ENCODE measurements around the gene TATDN2.
"Not testable (repeated sequence)": the region's sequence is repeated elsewhere in the genome, so short reads cannot be mapped to it uniquely, and the experiment has no call there.

The TATDN2 gene

DNA sequence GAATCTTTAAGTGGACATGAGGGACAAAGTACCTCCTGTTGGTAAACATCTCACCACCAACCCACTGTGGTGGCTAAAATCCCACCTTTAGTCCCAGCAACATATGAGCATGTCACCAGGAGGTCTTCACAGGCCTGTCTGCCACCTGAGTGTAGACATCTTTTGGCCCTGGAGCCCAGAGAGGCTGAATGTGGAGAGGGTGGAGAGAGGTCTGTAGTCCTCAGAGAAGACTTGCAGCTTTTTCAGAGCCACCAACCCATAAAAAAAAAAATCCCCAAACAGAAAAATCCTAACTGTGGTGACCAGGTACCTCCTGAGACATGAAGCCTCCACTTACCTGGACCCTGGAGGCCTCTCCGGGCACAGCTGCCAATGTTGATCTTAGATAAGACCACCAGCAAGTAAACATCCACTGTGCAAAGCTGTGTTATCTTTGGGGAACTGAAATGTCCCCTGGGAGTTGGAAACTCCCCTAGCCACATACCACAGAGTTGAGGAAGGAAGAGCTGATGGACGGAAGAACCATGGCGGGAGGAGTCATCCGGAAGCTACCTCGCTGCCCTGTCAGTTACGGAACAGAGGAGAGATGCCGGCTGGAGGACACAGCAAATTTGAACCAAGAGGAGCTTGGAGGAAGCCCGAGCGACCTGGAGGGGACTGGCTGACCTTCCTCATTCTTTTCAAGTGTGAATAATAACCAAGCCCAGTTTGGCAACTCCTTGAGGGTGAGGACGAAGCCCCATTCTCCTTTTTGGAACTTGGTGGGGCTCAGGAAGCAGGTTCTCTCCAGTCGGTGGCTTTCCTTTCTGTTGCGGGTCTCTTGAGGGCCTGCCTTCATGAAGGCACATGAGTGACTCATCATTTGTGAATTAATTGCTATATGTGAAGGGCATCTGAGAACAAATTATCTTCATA lies 44.5 kb downstream of the TATDN2 start, which contains the start of gene GHRL:
Gene GHRL, minus strand, starts transcription at position 443 of the 915 bp plus-strand sequence. CDS start 2,767 bp downstream, outside the sequence.
- DNase-seq: no peak

DNA sequence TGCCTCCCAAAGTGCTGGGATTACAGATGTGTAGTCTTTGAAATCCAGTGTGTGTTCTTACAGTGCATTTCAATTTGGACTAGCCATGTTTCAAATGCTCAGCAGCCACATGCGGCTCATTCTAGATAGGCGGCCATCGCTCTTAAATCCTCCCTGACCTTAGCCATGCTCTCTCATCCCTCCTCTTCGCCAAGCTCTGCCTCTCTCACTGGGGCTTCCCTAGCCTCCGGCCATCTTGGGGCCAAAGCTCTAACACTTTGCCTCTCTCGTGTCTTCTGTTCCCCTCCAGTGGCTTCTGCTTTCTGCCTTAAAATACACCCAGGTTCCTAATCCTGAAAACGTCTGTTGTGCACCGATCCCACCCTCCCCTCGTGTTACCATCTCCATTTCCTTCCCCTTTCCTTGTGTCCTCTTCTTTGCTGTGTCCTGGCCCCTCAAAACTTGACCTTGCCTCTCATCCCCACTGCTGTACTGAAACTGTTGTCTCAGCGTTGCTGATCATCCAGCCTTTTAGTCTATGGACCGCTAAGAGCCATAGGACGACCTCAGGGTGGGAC lies 45.8 kb downstream of the TATDN2 start:
- DNase-seq: no peak

DNA sequence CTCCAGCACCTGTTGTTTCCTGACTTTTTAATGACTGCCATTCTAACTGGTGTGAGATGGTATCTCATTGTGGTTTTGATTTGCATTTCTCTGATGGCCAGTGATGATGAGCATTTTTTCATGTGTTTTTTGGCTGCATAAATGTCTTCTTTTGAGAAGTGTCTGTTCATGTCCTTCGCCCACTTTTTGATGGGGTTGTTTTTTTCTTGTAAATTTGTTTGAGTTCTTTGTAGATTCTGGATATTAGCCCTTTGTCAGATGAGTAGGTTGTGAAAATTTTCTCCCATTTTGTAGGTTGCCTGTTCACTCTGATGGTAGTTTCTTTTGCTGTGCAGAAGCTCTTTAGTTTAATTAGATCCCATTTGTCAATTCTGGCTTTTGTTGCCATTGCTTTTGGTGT lies 49.8 kb downstream of the TATDN2 start:
- not testable (repeated sequence) for DNase-seq

DNA sequence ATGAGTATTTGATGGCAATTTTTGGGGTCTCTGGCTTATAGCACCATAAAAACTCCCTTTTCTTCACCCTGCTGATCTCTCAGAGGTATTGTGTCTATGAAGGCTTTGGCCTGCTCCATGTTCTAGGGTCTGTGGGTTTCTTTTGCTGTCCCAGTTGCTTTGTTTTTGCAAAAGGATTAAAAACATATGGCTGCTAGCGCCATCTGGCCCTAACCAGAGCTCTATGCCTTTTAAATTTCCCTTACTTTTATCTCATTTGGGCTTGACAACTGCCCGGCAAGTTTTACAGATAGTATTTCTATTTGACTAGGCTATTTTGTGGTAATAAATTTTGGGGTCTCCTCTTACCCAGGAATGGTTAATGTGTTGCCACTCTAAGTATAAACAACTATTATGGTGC lies 50.9 kb downstream of the TATDN2 start:
- no peak for DNase-seq

DNA sequence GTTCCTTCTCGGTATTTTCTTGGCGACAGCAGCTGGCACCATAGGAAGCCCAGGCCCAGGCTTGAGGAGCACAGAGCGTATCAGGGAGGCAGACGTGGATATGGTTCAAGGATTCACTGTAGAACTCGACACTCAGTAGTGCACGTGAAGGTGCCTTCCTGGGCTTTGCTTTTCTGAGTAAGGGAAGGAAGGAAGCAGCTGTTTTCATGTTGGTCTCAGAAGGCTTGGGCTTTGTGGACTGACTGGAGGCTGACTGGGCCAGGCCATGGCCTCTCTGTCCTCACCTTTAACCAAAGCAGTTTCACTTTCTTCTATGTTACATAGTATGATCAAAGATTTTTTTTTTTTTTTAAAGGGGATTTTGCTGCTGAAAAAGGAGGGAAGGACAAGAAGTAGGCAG lies 51.4 kb downstream of the TATDN2 start:
- DNase-seq: no peak

DNA sequence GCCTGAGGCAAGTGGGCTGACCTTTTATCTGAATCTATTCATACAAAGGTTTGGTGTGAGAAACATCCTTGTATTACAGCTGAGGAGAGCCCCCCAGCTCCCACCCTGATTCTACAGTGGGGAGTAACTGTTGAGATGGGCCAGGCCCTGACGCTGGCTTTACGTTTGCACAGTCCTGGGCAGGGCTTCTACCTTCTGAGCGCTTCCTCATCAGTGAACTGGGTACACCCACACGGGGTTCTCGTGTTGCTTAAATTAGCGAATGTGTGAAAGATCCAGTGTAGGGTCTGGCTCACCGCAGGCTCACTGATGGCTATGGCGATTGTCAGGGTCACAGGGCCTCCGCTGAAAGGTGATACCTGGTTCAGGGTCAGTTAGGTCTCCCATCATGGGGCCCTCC lies 51.8 kb downstream of the TATDN2 start:
- no peak for DNase-seq

DNA sequence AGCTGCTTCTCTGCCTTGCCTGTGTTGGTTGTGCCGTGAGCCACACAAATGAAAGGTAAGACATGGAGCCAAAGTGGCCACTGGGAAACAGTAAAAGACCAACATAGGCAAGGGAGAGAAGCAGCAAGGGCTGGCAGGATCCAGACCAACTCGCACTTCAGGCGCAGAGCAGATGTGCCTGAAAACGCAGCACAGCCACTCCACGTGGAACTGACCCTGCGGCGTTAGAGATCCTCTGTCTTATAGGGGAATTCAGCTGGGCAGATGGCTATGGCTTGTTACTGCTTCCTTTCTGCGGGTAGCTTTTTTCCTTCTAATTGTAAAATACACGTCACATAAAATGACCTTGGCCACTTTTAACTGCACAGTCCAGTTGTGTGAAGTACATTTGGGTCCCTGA lies 54.8 kb downstream of the TATDN2 start:
- DNase-seq: no peak

DNA sequence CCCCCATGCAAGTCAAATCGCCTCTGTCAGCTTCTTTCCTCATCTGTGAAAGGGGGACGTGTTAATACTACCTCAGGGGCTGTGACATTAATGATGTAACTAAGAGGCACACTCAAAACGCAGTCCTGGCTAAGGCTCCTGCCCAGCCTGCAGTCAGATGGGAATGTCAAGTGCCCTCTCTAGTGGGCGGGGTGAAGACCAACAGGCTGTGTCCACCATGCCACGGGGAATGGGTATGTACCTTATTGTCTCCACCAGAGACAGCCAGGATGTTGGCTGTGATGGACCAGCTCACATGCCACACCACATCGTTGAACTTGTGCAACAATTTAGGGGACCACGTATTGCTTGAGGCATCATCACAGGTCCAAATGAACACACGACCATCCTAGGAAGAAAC lies 55.5 kb downstream of the TATDN2 start:
- no peak for DNase-seq

DNA sequence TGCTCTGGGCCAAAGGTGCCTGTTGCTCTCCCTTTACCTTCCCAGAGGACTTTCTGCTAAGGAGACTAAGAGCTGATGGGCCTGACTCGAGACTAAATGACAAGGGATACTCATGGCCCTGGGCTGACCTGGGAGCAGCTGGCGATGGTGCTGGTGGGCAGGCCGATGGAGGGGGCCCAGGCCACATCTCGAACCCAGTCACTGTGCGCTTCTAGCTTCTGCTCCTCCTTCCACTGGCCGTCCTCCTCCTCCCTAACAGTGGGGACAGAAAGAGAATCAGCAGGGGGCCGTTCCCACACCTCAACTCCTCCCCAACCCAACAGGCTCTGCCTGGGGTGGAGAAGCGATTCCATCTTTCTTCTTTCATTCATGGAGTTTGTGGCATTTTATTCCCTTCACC lies 56.6 kb downstream of the TATDN2 start:
- DNase-seq: no peak

DNA sequence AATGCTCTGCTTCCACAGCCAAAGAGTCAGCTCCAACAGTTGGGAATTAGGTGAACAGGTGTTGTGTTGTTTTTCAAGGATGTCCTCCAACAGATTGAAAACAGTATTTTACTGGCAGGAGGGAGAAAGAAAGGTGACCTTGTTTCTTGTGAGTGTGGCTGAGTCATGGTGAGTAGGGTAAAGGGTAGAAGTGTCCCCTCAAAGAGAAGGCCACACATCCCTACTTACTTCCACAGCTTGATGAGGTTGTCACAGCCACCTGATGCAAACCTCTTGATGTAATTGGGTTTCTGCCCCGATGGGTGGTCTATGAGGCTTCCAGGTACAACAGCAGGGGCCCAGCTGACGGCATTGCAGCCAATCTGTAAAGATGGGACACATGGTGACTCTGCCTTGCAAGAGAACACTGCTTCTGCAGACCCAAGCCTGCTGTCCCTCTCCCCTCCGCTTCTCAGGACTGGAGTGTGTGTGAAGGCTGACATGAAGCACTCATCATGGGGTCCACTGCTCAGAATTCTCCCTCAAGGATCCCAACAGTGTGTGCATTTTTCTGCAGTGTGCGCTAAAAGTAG lies 57.2 kb downstream of the TATDN2 start:
- no peak for DNase-seq

DNA sequence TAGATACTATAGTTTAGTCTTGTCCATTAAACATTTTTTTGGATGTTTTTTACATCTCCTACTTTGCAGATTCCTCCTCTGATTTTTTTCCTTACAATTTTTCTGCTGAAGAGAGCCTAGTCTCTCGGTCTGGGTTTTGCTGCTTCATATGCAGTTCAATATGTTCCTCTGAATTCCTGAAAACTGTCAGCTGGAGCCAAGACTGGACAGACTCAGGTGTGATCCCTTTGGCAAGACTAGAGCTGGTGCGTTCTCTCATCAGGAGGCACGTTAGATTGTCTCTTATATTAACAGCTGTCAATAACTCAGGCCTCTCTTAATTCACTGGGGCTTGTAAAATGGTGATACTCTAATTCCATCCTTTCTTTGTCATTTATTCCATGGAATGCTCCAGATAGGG lies 57.9 kb downstream of the TATDN2 start:
- DNase-seq: no peak

DNA sequence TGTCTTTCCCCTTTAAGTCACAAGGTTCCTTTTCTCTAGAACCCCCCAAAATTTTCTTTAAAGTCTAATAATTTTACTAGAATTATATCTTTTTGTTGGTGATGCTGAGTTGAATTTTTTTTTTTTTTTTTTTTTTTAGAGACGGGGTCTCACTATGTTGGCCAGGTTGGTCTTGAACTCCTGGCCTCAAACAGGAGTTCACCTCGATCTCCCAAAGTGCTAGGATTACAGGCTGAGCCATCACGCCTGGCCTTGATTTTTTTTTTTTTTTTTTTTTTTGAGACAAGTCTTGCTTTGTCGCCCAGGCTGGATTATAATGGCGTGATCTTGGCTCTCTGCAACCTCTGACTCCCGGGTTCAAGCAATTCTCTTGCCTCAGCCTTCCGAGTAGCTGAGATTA lies 60.4 kb downstream of the TATDN2 start:
- no peak for DNase-seq

DNA sequence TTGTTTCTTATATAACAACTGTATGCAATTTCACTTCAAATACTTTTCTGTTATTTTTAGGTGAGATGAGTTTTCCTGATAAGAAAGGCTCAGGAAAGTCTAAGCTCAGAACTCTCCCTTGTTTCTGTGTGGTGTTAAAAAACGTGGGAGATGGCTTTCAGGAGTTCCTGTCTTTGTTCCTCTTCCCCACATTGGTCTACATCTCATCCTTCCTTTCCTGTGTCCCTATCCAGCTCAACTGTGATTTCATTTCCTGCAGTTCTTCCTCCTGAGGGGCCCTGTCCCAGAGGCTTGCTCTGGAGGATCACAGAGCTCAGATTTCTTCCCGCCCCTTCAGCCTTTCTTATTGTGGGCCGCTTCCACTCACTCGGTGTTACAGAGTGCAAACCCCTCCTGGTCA lies 61.5 kb downstream of the TATDN2 start:
- no peak for DNase-seq

DNA sequence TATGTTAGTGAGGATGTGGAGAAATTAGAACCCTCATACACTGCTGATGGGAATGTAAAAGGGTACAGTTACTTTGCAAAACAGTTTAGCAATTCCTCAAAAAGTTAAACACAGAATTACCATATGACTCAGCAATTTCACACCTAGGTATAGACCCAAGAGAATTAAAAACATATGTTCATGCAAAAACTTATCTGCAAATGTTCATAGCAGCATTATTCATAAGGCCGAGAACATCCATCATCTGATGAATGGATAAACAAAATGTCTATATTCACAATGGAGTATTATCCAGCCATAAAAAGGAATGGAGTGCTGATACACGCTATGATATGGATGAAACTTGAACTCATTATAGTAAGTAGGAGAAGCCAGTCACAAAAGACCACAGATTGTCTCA lies 62.3 kb downstream of the TATDN2 start:
- DNase-seq: no peak

DNA sequence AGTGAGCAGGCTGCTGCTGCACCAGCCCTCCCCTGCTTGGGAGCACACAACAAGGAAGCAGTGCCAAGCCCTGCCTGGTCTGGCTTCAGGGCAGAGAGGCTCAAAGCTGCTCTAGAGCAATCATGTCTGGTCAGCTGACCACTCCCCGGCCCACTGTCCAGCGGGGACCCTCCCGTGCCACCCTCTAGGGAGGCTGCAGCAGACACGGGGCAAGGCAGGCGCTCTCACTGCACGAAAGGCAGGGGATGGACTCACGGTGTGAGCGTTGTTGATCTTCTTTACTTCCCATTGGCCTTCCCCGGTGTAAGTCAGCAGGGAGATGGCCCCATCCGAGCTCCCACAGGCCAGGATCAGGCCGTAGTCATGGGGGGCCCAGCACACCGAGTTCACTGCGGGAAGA lies 63.5 kb downstream of the TATDN2 start:
- DNase-seq: no peak

DNA sequence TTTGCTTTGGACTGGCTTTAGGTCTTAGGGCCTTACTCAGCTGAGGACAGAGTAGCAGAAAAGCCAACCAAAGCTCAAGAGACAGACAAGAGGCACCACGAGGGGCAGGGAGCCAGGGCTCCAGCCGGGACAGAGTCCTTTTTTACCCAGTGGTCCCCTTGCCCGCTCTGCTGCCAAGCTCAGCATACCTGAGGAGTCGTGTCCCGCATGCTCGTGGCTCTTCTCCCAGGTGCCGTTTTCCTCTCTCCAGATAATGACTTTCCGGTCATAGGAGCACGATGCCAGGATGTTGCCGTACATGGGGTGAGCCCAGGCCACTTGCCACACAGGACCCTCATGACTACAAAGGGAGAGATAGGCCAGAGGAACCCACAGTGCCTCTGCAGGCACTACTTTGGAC lies 64.1 kb downstream of the TATDN2 start:
- DNase-seq: no peak

DNA sequence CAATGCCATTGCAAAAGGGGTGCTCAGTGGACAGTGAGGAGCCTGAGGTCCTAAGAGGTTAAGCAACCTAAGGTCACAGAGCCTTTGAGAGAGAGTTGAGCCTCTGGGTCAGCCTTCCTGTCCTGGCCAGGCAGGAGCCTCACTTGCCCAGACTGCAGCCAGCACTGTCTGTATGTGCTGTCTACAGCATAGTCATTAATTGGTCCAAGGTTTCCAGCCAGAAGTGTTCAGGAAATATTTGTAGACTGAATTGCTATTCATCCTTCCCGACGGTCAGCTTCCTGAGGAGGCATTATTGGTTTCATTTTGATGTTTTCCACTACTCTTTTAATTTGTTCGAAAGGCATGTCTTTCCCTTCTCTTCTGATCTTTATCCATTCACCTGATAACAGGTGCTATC lies 64.6 kb downstream of the TATDN2 start:
- no peak for DNase-seq

DNA sequence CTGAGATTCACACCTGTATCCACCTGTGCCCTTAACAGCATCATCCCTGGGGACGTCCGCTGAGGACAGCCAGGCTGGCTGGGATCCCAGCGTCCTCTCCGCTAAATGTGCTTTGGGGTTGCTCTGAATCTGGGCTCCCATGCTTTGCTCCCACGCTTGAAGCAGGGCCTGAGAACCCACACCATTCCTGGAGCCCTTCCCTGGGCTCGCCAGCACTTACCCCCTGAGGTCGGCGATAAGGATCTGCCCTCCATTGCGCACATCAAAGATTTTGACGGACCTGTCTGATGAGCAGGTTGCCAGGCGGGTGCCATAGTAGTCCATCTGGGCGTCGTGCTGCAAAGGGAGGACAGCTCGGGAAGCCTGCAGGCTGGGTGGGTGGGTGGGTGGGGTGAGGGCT lies 66.8 kb downstream of the TATDN2 start:
- no peak for DNase-seq

DNA sequence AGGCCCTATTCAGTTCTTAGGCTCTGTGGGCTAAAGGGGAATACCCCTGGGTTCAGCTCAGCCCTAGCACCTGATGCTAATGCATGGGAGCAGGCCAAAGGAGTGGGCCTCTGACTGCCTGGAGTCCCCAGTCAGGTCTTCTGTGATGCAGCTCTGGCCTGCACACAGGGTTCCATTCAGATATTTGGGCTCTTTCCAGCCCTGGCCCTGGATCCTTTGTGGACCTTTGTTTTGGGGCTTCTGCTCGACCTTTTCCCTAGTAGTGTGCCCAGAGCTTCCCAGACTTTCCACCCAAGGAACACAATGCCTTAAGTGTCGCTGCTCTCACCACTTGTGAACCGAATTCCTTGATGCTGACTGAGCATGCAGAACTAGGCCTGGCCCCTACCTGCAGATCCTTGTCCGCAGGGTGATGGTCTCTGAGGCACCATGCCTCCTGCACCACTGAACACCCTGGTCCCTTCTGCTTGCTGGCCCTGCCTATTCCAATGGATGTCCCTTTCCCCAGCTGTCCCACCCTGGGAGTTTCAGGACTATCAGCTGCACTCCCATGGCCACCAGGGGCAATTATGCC lies 67.6 kb downstream of the TATDN2 start:
- no peak for DNase-seq

DNA sequence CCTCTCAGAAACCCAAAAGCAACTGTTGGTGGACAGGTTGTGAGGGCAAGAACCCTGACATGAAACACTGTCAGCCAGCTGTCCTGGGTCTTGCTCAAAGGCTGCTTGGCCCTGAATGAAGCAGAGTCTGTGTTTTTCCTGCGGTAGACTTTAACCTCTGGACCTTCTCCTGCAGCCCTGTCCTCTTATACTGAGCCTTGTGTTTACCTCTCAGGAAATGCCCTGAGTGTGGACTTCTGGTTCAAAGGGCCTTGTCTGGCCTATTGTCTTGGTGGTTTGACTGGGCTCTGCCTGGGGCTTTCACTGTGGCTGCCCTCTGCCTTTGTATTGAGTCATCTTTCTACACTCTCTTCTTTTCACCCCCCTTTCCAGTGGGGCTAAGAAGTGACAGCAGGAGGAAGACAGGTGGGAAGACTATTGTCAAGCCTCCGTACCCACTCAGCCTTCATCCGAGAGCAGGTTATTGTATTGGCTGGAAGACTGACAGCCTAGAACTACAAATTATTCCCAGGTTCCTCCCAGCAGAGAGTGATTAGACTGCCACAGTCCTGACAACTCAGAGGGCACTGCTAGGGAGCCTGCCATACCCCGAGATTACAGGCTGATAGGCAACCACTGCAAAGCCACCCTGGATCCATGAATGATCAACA lies 69.2 kb downstream of the TATDN2 start:
- no peak for DNase-seq

DNA sequence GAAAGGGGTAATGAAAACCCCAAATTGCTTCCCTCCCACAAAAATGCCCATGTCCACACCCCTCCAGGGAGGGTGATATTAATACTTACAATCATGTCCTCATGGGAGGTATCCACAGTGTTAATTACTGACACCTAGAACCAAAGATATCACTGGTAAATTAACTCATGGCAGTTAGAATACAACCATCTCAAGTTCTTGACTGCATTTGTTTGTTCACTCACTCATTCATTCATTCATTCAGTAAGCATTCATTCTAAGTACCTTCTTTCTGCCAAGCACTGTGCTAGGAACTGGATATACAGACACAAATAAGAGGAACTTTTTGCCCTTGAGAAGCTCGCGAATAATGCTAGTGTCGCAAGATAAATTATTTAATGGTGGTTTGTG lies 69.7 kb downstream of the TATDN2 start:
- DNase-seq: no peak

DNA sequence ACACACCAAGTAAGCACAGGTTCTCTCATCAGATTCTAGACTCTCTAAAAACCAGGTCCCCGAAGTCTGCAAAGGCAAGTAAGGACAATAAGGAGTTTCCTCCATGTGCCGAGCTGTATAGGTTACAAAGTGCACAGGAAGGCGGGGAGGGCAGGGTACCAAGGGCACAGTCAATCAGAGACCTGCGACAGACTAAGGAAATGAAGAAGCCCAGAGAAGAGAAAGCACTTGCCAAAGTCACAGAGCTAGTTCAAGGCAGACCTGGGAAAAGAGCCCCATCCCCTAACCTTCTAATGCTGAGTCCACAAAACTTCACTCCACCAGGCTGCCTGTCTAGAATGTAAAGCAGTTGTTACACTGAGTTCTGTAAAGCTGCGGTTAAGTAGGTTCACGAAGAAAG lies 71.0 kb downstream of the TATDN2 start:
- DNase-seq: no peak

DNA sequence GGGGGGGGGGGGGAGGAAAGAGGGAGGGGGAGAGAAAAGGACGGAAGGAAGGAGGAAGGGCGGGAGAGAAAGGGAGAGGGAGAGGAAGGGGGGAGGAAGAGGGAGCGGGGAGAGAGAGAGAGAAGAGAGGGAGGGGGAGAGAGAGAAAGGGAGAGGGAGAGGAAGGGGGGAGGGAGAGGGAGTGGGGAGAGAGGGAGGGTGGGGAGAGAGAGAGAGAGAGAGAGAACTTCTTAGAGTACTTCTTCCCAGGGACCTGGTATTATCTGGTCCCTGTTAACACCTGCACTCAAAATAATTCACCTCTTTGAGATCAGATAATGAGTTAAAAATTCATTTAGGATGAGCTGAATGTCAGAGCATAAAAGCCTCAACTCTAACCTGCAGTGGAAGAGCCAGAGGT lies 71.5 kb downstream of the TATDN2 start:
- DNase-seq: no peak

DNA sequence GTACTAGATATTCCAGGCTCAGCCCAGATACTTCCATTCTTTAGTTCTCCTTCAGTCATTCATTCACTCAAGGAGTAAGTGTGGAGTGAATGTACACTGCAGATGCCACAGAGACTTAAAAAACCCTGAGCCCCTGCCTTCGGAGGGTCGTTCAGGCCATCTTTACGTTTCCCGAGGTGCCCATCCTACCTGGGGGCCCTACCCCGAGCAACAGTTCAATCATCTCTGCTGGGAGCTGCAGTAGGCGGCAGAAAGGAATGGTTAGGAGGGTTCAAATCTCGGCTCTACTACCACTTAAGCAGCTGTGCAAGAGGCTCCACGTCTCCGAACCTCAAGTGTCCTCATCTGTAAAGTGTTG lies 72.0 kb downstream of the TATDN2 start:
- DNase-seq: no peak
